T-helper 1 cell (primary cell): ENCODE results near the gene ARID3B.
"Not testable (repeated sequence)": the region's sequence is repeated elsewhere in the genome, so short reads cannot be mapped to it uniquely, and the experiment has no call there.

Source experiments
- DNase-seq, 5 donors: peaks; one replicate each; pipeline ENCODE4 v3.0.0-alpha.2; 2012 to 2020

Gene ARID3B

DNA sequence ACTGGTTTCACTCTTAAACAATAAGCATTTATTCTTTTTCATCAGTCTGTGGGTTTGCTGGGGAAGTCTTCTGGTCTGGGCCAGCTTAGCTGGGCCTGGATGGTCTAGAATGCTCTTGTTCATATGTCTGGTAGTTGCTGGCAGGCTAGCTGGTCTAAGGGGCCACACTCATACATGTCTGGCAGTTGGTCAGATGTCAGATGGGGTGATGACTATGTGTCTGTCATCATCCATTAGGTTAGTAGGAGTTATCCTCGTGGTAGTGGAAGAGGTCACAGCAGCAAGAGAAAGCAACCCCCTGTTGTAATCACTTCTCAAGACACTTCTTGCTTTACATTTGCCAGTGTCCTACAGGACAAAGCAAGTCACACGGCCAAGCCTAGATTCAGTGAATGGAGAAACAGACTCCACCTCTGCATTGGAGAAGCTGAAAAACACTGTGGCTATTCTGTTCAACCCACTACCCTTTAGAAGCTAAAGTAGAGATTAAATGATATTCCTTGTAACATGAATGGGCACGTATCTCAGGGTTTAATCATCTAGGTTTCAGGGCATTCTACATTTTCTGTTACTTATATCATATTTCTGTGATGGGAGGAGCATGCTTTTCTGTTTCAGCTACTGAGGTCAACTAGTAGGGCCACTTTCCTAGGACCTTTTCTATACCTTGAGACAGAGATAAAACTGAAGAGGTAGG, 5.5 kb upstream of the ARID3B start:
- DNase-seq: no peak

DNA sequence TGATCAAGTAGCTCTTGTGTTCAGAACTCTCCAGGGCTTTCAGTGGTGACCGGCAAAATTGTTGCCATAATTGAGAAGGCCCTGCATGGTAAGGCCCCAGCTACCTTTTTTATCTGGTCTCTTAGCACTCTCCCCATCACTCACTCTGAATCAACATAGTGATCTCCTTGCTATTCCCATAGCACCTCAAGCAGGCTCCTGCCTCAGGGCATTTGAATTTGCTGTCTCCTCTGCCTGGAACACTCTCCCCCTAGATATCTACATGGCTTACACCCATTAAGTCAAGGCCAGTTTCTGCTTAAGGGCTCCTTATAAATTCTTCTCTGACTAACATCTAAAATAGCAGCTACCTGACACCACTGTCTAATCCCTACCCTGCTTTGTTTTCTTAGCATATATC, 3.3 kb upstream of the ARID3B start:
- DNase-seq: no peak

DNA sequence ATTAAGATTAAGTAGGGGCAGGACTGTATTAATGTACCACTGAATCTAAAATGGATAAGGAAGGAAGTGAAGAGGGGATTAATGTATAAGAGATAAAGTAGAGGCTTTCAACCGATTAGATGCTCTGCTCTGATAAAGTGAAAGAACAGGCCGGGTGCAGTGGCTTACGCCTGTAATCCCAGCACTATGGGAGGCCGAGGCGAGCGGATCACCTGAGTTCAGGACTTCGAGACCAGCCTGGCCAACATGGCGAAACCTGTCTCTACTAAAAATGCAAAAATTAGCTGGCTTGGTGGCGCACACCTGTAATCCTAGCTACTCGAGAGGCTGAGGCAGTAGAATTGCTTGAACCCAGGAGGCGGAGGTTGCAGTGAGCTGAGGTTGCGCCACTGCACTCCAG, 1.5 kb upstream of the ARID3B start:
- not testable (repeated sequence) for DNase-seq

DNA sequence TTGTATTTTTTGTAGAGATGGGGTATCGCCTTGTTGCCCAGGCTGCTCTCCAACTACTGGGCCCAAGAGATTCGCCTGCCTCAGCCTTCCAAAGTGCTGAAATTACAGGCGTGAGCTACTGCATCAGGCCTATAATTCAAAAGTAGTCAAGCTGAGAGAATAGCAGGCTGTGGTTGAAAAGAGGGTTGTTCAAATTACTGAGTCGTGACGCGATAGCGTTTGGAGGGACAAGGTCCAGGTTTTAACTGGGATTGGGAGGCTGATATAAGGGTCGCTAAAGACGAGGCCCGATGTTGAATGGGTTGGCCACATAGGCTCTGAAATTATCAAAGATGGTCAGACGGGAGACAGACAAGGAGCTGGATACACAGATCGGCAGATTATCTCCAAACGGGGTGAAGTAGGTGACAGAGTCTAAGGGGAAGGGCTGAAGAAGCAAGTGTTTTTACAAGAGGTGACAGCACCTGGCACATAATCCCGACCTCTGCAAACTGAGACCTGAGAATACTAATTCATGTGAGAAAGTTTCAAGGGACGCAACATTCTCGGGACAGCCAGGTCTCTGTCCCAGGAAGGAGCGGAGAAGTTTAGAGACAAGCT, 759 bp upstream of the ARID3B start:
- peak in 1 of 5 donors; percentile 19 for DNase-seq

DNA sequence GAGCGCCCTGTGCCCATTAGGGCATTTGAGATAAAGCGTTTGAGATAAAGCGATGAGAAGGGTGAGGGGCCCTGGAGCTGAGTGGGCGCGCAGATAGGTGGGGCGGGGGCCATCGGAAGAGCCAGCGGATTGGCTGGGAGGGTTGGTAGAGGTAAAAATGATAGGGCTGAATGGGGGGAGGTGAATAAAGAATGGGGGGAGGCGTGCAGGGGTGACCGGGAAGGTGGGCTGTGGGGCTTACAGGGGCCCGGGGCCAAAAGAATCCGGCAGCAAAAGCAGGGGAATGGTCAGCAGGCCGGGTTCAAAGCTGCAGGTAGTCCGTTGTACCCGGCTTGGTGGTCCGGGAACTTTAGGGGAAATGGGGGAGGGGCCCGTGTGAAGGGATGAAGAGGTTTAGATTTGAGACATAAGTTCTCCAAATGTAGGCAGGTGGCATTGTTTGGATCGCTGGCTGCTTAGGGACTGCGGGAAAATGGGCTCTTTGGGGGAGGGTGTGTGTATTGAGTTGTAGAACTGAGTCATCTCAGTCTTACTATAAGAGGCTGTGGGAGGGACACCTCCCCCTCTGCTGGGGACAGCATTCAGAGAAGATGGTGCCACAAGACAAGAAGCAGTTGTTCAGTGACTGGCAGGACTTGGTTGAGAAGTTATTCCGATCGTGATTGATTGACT, 610 bp downstream of the ARID3B start:
- peak; percentile 14 to 93 (median 42) for DNase-seq

DNA sequence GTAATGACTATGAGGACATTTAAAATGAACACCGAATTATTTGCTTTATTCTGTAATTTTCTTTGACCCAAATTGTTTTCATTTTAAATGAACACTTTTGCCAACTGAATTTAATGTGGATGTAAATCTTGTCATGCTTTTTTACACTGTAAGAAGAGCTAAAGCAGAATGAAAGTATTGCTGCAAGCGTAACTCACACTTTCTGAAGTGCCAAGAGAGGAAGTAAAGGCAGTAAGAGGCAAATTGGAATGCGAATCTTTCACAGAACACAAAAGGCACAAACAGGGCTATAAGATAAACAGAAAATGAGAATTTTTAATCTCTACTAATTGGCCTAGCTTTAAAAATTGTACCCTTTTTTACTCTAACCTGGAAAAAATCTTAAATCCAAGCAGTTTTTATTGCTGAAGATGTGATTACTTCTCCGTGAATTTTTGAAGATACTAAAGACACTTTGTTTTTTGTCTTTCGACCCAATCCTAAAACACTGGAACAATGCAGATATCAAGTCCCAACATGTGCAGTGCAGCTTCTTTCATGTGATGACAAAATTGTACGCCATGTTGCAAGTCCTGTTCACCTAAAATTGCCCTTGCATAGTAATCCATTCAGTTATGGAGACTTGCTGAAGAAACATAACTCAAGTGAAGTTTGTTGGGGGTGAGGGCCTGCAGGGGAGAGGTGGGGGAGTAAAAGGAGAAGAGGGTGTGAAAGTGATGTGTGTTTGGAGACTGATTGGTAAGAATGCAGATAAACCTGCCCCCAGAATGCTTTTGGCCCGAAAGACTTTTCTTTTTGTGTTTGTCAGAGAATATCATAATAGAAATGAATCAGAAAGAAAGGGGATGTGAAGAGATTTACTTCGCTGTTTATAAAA, 1.4 kb downstream of the ARID3B start:
- DNase-seq: no peak

DNA sequence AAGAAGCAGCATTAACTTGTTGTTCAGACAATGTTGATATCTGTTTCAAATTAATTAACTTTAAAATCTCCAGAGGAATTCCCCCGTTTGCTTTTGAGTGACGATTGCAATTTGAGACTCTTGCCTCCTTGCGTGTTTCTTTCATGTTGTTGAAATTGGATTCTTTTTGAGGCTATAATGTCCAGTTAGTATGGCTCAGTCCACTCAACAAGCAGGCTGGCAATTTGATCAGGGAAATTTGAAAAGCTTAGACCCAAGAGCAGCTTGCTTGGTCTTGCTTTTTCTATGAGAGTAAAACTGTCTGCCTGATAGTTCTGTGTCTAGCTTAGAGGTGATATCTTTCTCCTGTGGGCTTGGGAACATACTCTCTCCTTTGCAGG, 2.0 kb downstream of the ARID3B start:
- DNase-seq: no peak

DNA sequence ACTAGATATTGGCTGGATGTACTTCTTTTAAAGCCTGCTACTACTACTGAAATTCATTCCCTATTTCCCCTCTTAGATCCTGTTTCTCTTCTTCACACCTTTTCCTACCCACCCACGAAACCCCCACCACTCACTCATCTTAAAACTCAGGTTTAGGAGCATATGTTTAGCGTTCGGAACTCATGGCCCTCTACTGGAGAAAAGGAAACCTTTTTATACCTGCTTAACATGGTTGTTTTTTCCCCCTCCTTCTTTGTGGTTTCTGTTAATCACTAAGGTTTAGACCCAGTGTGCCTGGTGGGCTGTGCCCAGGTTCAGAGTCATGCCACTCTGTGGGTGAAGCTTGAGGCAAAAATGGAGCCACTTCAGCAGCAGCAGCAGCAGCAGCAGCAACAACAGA, 2.6 kb downstream of the ARID3B start:
- DNase-seq: peak in 1 of 5 donors; percentile 58

DNA sequence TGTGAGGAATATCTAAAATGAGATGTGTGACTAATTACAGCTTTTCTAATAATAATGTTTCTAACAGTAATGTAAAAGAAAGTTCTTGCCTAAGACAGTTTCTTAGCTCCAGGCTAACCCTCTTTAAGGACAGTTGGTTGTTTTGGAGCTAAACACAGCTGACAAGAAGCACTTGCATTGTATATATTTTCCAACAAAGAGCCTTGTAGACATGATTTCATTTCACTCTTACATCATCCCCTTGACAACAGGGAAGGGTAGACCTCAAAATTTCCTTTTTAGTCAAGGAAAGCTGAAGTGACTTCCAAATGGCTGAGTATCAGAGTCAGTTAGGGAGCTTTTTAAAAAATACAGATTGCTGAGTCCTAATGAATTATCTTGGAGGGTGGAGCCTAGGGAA, 4.1 kb downstream of the ARID3B start:
- DNase-seq: no peak

DNA sequence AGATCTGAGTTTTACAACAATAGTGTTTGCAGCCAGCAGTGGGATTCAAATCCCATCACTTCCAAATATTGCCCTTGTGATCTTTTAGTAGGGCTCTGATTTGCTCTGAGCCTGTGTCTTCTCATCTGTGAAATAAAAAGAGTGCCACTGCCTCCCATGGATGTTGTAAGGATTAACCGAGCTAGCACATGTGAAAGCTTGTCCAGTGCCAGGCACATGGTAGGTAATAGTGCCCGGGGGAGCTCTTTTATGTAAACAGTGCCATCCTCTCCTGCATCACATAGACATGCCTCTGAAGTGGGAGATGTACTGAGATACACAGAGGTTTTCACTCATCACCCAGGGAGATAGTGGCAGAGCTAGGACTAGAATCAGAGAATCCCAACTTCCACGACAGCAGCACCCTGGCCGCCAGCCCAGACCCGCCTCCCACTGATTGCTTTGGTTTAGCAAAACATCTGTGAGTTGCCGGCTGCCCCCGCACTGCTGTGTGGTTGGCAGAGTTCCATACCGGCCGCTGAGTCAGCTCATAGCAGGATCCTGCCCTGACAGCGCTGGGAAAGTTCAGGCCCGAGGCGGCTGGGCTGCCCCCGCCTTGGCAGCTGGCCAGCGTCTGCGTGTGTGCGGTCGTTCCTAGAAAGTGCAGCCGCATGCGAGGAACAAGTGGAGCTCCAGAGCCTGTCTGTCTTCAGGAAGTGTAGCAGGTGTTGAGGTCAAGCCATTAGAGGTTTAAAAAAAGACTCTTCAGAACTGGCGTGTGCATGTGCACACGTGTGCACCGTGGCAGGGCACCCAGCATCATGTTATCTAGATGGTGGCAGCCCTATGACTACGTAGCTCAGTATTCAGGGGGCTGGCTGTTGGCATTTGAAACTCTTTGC, 5.0 kb downstream of the ARID3B start:
- DNase-seq: peak; percentile 69 to 93 (median 79)

DNA sequence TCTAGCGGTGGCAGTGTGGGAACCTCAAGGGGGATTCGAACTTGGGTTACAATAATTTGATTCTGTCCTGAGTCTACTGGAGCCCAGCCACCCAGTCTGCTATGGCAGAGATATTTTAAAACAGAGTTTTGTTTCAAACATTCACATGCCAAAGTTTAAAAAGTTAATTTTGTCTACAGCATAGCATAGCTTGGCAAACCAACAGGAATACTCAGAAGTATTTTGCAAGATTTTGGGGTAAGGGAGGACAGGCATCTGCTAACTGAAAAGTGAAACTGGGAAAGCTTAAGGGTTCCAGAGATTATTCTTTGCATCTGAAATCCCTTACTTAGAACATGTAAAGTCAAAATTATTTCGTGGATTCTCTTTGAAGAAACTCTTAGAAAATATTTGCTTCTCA, 6.6 kb downstream of the ARID3B start:
- DNase-seq: no peak

DNA sequence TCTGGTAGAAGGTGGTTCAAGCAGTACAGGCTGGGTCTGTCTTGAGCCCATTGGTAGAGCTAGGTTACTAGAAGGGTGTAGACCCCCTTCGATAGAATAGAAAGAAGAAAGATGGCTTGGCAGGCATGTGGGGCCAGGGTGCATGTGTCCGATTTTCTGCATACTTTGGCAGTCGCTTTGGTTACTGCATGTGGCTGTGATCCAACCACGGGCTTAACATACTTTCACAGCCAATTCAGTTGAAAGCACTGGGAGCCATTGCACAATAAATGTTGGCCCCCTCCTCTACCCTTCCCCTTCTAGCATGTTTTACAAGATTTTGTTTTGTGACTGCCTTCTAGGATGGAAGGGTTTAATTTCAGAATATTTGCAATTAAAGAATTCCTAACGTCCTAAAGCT, 7.2 kb downstream of the ARID3B start:
- DNase-seq: no peak

DNA sequence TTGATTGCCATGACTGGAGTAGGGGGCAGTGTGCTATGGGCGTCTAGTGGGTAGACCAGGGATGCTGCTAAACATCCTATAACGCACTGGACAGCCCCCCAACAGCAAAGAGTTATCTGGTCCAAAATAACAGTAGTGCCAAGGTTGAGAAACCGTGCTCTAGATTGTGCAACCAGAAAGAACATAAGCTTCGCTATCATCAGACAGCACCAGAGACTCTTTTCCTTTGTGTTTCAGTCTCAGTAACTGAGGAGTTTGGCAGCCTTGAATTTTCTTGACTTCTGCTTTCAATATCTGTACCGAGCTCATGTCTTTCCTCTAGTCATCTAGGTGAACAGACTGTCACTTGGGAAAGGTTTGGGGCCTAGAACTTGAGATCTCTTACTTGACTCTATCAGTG, 8.8 kb downstream of the ARID3B start:
- DNase-seq: no peak

DNA sequence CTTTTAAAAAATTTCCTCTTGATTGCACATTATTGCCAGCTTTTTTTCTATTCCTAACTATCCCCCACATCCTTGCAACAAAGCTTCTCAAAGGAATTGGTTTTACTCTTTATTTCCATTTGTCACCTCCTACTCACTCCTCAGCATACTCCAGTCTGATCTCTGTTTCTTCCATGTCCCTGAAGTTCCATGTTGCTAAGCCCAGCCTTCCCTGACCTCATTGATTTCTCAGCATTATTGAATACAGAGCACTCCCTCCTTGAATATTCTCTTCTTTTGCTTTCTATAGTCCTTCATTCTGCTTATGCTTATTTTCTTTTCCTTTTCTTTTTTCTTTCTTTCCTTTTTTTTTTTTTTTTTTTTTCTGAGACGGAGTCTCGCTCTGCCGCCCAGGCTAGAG, 10.7 kb downstream of the ARID3B start:
- no peak for DNase-seq

DNA sequence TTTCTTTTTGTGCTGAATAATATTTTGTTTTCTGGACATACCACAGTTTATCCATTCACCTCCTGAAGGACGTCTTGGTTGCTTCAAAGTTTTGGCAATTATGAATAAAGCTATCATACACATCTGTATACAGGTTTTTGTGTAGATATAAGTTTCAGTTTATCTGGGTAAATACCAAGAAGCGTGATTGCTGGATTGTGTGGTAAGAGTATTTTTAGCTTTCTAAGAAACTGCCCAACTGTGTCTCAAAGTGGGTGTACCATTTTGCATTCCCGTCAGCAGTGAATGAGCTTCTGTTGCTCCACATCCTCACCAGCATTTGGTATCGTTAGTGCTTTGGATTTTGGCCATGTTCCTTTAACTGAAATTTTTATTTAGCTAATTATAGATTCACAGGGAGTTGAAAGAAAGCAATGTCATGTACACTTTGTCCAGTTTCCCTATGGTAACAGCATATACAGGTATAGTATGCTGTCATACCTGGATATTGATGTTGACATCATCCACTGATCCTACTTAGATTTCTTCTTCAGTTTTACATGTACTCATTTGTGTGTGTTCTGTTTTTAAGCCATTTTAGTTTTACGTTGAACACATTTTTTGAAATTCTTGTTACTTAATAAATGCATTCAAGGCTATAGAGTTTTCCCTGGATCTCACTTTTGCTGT, 11.9 kb downstream of the ARID3B start:
- DNase-seq: peak in 1 of 5 donors; percentile 81

DNA sequence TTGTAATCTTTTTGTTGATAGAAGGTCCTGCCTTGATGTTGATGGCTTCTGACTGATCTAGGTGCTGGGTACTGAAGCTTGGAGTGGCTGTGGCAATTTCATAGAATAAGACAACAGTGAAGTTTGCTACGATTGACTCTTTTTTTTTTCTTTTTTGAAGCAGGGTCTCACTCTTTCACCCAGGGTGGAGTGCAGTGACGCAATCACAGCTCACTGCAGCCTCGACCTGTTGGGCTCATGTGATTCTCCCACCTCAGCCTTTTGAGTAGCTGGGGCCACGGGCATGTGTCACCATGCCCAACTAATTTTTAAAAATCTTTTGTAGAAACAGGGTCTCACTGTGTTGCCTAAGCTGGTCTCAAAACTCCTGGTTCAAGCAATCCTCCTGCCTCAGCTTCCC, 14.2 kb downstream of the ARID3B start:
- DNase-seq: no peak

DNA sequence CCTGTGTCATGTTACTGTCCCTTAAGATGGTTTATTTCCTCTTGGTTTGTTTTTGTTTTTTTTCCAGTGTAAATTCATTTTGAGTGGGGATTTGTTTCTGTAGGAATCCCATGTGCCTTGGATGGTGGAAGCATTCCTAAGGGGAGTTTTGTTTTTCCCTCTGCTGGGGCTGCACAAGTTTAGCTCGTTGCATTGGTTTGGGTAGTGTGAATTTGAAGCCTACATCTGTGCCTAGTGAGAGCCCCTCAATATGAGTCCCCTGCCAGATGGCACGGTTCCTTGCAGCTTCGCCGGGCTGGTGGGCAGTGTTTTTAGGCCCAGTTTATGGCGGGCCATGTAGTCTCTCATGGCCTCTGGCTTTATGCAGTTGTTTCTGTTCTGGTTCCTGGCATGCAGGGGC, 17.7 kb downstream of the ARID3B start:
- DNase-seq: no peak

DNA sequence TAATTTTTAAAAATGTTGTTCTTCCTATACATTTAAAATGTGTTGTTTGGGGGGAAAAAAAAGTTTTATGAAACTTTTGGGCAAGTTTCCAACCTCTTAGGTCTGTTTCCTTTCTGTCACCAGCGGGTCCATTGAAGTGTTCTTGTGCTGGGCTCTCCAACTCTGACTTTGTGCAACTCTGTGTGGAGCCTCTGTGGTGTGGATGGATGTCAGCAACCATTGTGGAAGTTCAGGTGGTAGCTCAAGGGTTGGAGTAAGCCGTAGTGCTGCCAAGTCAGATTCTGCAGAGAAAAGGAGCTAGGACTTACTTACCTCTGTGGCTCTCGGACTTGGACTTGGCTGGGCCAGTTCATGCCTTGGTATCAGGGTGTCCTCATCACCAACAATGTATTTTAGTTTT, 22.4 kb downstream of the ARID3B start:
- no peak for DNase-seq

DNA sequence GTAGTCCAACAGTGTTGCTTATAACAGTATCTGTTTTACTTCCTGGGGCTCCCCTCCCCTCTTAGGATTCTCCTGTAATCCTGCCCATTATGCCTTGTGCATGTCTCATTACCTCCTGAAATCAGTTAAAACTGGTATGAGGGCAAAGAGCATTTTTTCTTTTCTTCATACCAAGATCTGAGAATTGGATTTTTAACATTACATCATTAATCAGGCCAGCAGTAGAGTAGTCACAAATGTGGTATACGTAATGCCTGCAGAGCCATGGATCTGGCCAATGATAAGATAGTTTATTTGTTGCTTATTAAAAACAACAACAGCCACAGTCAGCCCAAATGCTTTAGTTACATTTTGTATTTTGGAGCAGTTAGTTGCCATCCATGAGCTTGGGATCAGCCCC, 23.2 kb downstream of the ARID3B start:
- no peak for DNase-seq

DNA sequence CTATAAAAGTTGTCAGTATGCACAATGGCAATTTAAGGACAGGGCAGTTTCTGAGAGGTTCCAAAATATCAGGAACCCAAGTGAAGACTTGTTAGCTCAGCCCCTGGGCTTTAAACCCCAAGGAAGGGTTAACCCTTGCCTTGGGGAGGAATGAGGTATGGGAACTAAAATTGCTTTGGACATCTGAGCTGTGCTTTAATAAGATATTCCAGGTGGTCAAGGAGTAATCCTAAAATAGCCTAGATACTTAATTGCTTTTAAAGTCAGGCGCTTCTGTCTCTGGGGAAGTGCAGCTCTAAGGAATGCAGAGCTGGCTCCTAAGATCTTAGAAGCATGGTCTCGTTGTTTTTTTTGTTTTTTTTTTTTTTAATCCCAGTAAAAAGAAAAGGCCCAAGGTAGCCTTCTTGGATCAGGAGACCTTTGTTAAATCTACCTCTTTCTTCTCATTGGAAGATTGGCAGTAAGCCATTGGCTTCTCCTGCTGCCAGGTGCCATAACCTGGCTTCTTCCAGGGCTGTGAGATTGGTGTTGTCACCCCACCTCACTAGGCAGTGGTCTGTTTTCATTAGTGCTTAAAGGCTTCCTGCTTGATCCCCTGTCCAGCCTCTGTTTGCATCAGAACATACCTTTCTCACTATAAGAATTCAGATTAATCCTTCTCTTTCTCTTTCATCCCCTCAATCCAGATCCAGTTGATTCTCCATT, 24.5 kb downstream of the ARID3B start:
- no peak for DNase-seq

DNA sequence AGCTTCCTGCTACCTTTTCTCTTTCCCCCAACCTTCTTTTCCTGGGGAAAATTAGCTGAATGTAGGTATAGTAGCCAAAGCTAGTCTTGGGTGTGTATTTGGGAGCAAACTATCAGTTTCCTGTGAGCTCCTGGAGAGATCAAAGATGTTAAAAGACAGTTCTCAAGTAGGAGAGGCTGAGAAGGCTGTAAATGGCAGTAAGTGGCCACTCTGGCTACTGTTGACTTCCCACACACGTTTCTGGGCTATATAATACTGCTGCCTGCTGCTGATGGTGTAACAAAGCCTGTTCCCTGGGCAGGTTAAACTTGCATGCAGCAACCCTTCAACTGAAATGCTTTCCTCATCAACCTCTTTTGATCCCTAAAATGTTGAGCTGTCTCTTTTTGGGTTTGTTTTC, 27.6 kb downstream of the ARID3B start:
- no peak for DNase-seq
